Left ventricle myocardium inferior (tissue), 1 donor: ENCODE data around the gene SAMD11. TPM values are rescaled to one million over a fixed set of nuclear protein-coding genes. Genes with fewer than 3 reads are reported as not detected.
"Not testable (repeated sequence)": the region's sequence is repeated elsewhere in the genome, so short reads cannot be mapped to it uniquely, and the experiment has no call there.

ENCODE experiments used
- DNase-seq: peaks from one replicate; pipeline ENCODE4 v3.0.0-alpha.2; 2020
- H3K27ac ChIP-seq: fragments of 200-600 bp; replicated peaks from 2 replicates; pipeline ENCODE4 v1.8.0; 2021
- H3K27me3 ChIP-seq: fragments of 200-600 bp; 2 replicates; pipeline ENCODE4 v1.8.0; 2021; ENCODE audit warnings: low read depth
- H3K36me3 ChIP-seq: fragments of 200-600 bp; 2 replicates; pipeline ENCODE4 v1.8.0; 2021
- H3K4me1 ChIP-seq: fragments of 200-600 bp; 2 replicates; pipeline ENCODE4 v1.8.0; 2021
- H3K4me3 ChIP-seq: fragments of 200-600 bp; 2 replicates; pipeline ENCODE4 v1.8.0; 2021; ENCODE audit warnings: mild to moderate bottlenecking, moderate library complexity
- H3K9me3 ChIP-seq: fragments of 200-600 bp; replicated peaks from 2 replicates; pipeline ENCODE4 v1.8.0; 2021
- intact Hi-C: fragments of 100-400 bp; cut with micrococcal nuclease; formaldehyde crosslinking; loops from one replicate; pipeline ENCODE4 v1.11.0; 2022
- long read RNA-seq: library from polyadenylated mRNA; unstranded; transcript quantifications from one replicate; pipeline ENCODE4 v2.0.0, GENCODE V29; 2021
- total RNA-seq: library from RNA; stranded (reverse); fragmentation: NEBNext Ultra II Directional; extraction: Animal tissue kit (Norgen Biotek cat#: 25700); gene quantifications from one replicate; pipeline ENCODE4 v1.2.1, GENCODE V29; 2021
- TF ChIP-seq, protein P1 (sequence below): fragments of 200-600 bp; IDR thresholded peaks from 2 replicates; pipeline ENCODE4 v1.8.0; 2021; ENCODE audit warnings: antibody characterized with exemption, mild to moderate bottlenecking, borderline replicate concordance
- donor health status: DM: no; HTN: yes; CAD: no; lungs with severe emphysema.

The SAMD11 gene, protein sequence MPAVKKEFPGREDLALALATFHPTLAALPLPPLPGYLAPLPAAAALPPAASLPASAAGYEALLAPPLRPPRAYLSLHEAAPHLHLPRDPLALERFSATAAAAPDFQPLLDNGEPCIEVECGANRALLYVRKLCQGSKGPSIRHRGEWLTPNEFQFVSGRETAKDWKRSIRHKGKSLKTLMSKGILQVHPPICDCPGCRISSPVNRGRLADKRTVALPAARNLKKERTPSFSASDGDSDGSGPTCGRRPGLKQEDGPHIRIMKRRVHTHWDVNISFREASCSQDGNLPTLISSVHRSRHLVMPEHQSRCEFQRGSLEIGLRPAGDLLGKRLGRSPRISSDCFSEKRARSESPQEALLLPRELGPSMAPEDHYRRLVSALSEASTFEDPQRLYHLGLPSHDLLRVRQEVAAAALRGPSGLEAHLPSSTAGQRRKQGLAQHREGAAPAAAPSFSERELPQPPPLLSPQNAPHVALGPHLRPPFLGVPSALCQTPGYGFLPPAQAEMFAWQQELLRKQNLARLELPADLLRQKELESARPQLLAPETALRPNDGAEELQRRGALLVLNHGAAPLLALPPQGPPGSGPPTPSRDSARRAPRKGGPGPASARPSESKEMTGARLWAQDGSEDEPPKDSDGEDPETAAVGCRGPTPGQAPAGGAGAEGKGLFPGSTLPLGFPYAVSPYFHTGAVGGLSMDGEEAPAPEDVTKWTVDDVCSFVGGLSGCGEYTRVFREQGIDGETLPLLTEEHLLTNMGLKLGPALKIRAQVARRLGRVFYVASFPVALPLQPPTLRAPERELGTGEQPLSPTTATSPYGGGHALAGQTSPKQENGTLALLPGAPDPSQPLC
- 2.4 TPM for total RNA-seq
- long read RNA-seq, partial matches to known transcripts, result 2 of 6 reads
- long read RNA-seq, other reads (novel, unspliced or antisense), result 4 of 6 reads

DNA sequence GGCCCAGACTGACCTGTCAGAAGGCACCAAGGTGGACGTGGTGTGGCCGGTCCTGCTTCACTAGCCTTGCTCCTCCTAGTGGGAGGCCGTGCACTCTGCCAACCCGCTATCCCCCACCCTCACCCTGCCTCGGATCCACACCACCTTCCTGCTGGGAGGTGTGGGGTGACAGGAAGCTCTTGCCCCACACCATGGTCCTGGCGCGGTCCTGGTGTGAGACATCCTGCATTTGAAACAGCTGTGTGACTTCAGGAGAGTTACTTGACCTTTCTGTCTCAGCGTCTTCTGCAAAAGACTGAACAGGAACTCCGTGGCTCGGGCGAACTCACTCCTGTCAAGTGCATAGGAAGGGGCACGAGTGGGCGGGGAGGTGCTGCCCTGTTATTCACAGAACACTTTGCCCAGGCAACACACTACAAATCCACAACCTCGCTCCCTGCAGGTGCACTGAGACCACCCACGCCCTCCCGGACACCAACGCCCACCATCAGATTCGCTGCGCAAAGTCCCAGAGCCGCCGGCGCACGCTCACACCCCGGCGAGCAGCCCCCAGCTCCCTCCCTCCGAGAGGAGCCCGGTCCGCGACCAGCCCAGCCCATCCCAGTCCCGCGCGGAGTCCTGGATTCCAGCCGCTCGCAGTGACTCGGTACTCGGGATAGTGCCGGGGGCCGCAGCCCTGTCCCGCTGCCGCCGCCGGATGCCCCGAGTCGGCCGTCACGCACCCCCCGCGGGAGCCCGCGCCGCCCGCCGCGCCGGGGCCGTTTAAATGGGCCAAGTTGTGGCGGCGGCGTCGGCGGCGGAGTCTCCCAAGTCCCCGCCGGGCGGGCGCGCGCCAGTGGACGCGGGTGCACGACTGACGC lies at the start of gene SAMD11:
TSS of gene SAMD11 (plus strand) at position 793 of the 860 bp plus-strand sequence. CDS start 509 bp downstream, outside the sequence.
- Histone ChIP-seq H3K27ac (no peak within 1 kb of the TSS), H3K27me3 (peaks cover 98% of the 10 kb centered on the region)
- intact Hi-C loops, result no loop called here

DNA sequence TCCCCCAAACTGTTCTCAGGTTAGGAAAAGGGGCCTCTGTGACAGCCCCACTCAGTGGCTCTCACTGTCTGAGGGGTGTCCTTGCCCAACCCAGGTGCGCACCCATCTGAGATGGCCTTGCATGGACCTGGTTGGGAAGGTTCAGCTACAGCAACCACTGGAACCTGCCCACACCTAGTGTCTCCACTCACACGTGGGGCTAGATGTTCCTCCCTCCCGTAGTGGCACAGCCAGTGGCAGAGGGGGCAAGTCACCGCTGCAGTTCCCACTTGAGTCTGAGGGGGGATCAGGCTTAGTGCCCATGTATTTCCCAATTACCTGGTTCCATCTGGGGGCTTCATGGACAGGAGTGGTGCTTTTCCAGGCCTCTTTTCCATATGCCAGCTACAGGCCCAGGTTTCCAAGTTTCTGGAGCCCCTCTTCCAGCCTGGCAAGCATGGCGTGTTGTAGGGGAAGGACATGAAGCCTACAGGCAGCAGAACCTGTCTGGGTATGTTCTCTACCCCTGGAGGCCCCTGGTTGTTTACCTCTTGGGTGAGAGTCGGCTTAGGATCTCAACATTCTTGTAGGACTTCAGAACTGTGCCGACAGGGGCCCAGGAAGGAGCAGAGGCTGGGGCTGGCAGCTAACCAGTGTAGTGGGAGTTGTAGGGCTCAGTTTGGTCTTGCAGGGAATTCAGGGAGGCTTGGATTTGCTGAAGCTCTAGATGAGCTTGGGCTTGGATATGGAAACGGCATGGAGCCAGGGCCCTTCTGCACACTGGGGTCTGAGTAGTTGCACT lies 47.1 kb upstream of the SAMD11 start:
- intact Hi-C loops, H3K27ac ChIP-seq, DNase-seq, H3K36me3 ChIP-seq, H3K4me1 ChIP-seq, H3K4me3 ChIP-seq, H3K9me3 ChIP-seq: not testable (repeated sequence)
- peaks cover 36% of the 10 kb centered on the region for H3K27me3 ChIP-seq

More for the DNA sequence above, at the start of gene SAMD11:
- peaks cover 49% of the 10 kb centered on the region for H3K4me1 ChIP-seq
- peak within 1 kb of the TSS; percentile 67 for H3K4me3 ChIP-seq
- peak; percentile 92 for DNase-seq
- TF ChIP-seq, protein P1, sequence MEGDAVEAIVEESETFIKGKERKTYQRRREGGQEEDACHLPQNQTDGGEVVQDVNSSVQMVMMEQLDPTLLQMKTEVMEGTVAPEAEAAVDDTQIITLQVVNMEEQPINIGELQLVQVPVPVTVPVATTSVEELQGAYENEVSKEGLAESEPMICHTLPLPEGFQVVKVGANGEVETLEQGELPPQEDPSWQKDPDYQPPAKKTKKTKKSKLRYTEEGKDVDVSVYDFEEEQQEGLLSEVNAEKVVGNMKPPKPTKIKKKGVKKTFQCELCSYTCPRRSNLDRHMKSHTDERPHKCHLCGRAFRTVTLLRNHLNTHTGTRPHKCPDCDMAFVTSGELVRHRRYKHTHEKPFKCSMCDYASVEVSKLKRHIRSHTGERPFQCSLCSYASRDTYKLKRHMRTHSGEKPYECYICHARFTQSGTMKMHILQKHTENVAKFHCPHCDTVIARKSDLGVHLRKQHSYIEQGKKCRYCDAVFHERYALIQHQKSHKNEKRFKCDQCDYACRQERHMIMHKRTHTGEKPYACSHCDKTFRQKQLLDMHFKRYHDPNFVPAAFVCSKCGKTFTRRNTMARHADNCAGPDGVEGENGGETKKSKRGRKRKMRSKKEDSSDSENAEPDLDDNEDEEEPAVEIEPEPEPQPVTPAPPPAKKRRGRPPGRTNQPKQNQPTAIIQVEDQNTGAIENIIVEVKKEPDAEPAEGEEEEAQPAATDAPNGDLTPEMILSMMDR, result no peak
- no peaks in the 10 kb centered on the region for H3K9me3 ChIP-seq
- no peaks in the 10 kb centered on the region for H3K36me3 ChIP-seq

DNA sequence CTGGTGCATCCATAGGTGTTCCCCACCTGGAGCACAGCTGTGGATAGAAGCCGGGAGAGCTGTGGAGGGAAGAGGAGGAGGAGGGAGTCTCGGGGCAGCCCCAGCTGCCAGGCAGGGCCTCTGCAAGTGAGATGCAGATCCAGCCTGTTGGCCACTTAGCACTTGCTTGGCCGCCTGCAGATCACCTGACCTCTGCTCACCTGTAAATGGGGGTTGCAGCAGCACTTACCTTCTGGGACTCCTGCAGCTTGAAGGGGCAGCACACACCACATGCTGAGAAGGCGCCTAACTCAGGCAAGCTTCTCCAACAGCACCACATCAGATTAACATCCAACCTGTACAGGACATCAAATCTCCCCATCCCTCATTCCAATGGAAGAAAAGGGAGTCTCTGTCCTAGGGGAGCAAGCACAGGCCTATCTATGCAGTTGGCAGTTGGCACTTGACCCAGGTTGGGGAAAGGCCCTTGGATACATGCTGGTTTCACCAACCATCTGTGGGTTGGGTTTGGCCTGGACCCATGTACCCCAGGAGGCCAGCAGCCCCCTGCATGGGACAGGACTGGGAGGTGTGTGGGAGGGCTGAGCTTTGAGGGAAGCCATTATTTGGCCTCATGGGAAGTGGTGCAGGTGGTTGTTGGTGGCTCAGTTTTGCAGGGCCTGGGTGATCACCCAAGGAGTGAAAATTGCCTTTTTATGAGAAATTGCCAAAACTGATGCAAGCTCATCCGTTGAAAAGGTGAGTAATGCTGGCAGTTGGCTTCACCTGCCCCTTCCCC lies 46.3 kb upstream of the SAMD11 start:
- H3K4me3 ChIP-seq, DNase-seq, H3K9me3 ChIP-seq, H3K4me1 ChIP-seq, H3K36me3 ChIP-seq, intact Hi-C loops, H3K27ac ChIP-seq: not testable (repeated sequence)
- peaks cover 37% of the 10 kb centered on the region for H3K27me3 ChIP-seq

DNA sequence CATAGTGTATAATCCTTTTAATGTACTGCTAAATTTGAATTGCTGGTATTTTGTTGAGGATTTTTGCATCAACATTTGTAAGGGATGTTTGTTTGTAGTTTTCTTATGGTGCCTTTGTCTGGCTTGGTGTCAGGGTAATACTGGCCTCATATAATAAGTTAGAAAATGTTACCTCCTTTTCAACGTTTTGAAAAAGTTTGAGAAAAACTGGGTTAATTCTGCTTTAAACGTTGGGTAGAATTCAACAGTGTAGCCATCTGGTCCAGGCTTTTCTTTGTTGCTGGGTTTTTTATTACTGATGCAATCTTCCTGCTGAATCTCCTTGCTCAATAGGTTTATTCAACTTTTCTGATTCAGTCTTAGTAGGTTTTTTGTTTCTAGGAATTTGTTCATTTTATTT lies 43.2 kb upstream of the SAMD11 start:
- H3K9me3 ChIP-seq, intact Hi-C loops, DNase-seq, H3K27ac ChIP-seq, H3K4me3 ChIP-seq, H3K36me3 ChIP-seq, H3K4me1 ChIP-seq: not testable (repeated sequence)
- H3K27me3 ChIP-seq, result peaks cover 43% of the 10 kb centered on the region

DNA sequence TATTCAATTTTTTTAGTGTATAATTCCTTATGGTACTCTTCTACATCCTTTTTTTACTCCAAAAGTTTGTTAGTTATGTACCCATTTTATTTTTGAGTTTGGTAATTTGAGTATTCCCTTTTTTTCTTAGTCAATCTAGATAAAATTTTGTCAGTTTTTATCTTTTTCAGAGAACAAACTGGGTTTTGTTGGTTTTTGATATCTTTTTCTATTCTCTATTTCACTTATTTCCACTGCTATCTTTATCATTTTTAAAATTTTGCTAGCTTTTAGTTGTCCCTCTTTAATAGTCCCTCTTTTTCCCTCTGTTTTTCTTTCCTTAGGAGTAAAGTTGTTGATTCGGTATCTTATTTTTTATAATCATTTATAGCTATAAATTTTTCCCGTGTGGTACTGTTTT lies 42.8 kb upstream of the SAMD11 start:
- DNase-seq, intact Hi-C loops: not testable (repeated sequence)

DNA sequence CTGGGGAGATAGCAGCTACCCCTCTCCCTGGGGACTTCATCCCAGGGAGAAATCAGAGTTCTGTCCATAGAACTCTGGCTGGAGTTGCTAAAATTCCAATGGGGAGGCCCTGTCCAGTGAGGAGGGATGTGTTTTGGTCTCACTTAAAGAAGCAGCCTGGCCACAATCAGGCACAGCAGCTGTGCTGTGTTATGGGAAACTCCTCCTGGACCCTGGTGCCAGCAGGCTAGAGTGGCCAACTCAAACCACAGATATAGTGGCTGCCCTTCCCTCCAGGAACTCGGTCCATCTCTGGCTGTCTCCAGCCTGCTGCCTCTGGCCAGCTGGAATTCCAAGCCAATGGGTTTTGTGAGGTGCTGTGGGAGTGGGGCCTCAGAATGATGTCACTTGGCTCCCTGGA lies 37.4 kb upstream of the SAMD11 start:
- intact Hi-C loops, result no loop called here
- Histone ChIP-seq H3K36me3 (no peaks in the 10 kb centered on the region), H3K27me3 (peaks cover 79% of the 10 kb centered on the region), H3K9me3 (no peaks in the 10 kb centered on the region), H3K4me3 (no peak overlapping the region), H3K4me1 (no peaks in the 10 kb centered on the region), H3K27ac (no peak overlapping the region)
- DNase-seq, result no peak
- TF ChIP-seq, protein P1, result no peak

More for the DNA sequence above, 42.8 kb upstream of the SAMD11 start:
- H3K4me3 ChIP-seq, H3K36me3 ChIP-seq, H3K9me3 ChIP-seq, H3K27ac ChIP-seq, H3K4me1 ChIP-seq: not testable (repeated sequence)
- peaks cover 46% of the 10 kb centered on the region for H3K27me3 ChIP-seq
